Osteoblast (primary cell): ENCODE results near the gene TARP.

Source experiments
- DNase-seq: peaks from one replicate; pipeline ENCODE4 v3.0.0; 2011; ENCODE audit warnings: low spot score, mixed read lengths; ENCODE audit not compliant: insufficient read length; ENCODE audit errors: missing footprints
- H2AFZ ChIP-seq: 2 replicates; pipeline ENCODE4 v1.6.0; 2011; ENCODE audit warnings: mild to moderate bottlenecking, low read length
- H3K27ac ChIP-seq: 2 replicates; pipeline ENCODE4 v1.5.1; 2011; ENCODE audit warnings: mild to moderate bottlenecking, low read depth, low read length, moderate library complexity
- H3K27me3 ChIP-seq: 2 replicates; pipeline ENCODE4 v1.6.0; 2012; ENCODE audit warnings: mild to moderate bottlenecking, control low read depth, inconsistent platforms, low read length, moderate library complexity; ENCODE audit not compliant: insufficient read depth
- H3K36me3 ChIP-seq: 2 replicates; pipeline ENCODE4 v1.5.1; 2011; ENCODE audit warnings: mild to moderate bottlenecking, low read length, control low read depth, moderate library complexity; ENCODE audit not compliant: insufficient read depth
- H3K4me1 ChIP-seq: 2 replicates; pipeline ENCODE4 v1.5.1; 2011; ENCODE audit warnings: mild to moderate bottlenecking, low read length, control low read depth, moderate library complexity; ENCODE audit not compliant: insufficient read depth
- H3K4me2 ChIP-seq: 2 replicates; pipeline ENCODE4 v1.6.0; 2011; ENCODE audit warnings: mild to moderate bottlenecking, low read length; ENCODE audit not compliant: insufficient read depth
- H3K4me3 ChIP-seq: fragments of 200-600 bp; sonication (generic); 3 replicates; pipeline ENCODE4 v1.5.1; 2012; ENCODE audit warnings: mild to moderate bottlenecking, low read length, inconsistent platforms; ENCODE audit not compliant: insufficient read depth
- H3K79me2 ChIP-seq: 2 replicates; pipeline ENCODE4 v1.6.0; 2012; ENCODE audit warnings: mild to moderate bottlenecking, low read length, control low read depth, inconsistent platforms; ENCODE audit not compliant: insufficient read depth
- H3K9me3 ChIP-seq: 2 replicates; pipeline ENCODE4 v1.5.1; 2011; ENCODE audit warnings: low read depth, low read length, control low read depth
- H4K20me1 ChIP-seq: 2 replicates; pipeline ENCODE4 v1.6.0; 2012; ENCODE audit warnings: mild to moderate bottlenecking, low read length, control low read depth; ENCODE audit not compliant: insufficient read depth
- TF ChIP-seq, protein P1 (sequence below): IDR thresholded peaks from 2 replicates; pipeline ENCODE4 v1.5.1; 2011; ENCODE audit warnings: mild to moderate bottlenecking, low read depth, low read length, moderate library complexity; ENCODE audit errors: extremely low read depth

Gene TARP

GRCh38 chr7:38232502-38233366, 40.7 kb downstream of the TARP start:
- Histone ChIP-seq H3K9me3 (no peaks in the 10 kb centered on the region), H4K20me1 (peaks cover 4% of the 10 kb centered on the region), H3K4me3 (no peak overlapping the region), H3K79me2 (no peaks in the 10 kb centered on the region), H2AFZ (peak overlapping the region; percentile 36), H3K4me1 (no peaks in the 10 kb centered on the region), H3K36me3 (peaks cover 20% of the 10 kb centered on the region), H3K27me3 (no peaks in the 10 kb centered on the region), H3K4me2 (peak overlapping the region; percentile 46), H3K27ac (no peak overlapping the region)
- TF ChIP-seq, protein P1, sequence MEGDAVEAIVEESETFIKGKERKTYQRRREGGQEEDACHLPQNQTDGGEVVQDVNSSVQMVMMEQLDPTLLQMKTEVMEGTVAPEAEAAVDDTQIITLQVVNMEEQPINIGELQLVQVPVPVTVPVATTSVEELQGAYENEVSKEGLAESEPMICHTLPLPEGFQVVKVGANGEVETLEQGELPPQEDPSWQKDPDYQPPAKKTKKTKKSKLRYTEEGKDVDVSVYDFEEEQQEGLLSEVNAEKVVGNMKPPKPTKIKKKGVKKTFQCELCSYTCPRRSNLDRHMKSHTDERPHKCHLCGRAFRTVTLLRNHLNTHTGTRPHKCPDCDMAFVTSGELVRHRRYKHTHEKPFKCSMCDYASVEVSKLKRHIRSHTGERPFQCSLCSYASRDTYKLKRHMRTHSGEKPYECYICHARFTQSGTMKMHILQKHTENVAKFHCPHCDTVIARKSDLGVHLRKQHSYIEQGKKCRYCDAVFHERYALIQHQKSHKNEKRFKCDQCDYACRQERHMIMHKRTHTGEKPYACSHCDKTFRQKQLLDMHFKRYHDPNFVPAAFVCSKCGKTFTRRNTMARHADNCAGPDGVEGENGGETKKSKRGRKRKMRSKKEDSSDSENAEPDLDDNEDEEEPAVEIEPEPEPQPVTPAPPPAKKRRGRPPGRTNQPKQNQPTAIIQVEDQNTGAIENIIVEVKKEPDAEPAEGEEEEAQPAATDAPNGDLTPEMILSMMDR, result no peak
- no peak for DNase-seq

- Histone ChIP-seq H4K20me1 (peaks cover 4% of the 10 kb centered on the region), H3K4me1 (no peaks in the 10 kb centered on the region), H3K27ac (no peak overlapping the region), H3K4me3 (no peak overlapping the region), H3K9me3 (no peaks in the 10 kb centered on the region), H3K36me3 (peaks cover 26% of the 10 kb centered on the region), H2AFZ (no peak overlapping the region), H3K4me2 (no peak overlapping the region), H3K79me2 (no peaks in the 10 kb centered on the region), H3K27me3 (no peaks in the 10 kb centered on the region)
- TF ChIP-seq, protein P1, result no peak
- DNase-seq, result no peak
Observed at GRCh38 chr7:38229884-38230642, 43.4 kb downstream of the TARP start.

DNA sequence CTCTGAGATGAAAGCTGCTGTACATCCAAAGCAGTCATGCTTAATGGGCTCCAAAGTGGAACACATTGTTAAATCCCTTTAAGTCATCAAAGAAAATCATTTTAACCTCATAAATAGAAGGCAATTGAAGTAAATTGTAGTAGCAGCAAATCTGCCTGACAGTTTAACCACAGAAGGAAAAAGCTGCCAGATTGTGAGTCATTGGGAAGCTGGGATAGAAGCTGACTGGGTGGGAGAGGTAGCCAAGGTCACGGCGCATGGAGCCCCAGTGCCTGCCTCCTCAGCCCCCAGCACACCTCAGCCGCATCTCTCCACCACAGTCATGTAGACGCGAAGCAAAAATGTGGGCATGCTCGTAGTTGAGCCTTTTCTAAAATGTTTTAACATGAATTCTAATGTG, 44.0 kb downstream of the TARP start:
- Histone ChIP-seq H3K9me3 (no peaks in the 10 kb centered on the region), H3K4me3 (no peak overlapping the region), H3K4me2 (no peak overlapping the region), H2AFZ (no peak overlapping the region), H3K79me2 (no peaks in the 10 kb centered on the region), H3K27me3 (no peaks in the 10 kb centered on the region), H3K27ac (no peak overlapping the region), H3K36me3 (peaks cover 31% of the 10 kb centered on the region), H4K20me1 (peaks cover 4% of the 10 kb centered on the region), H3K4me1 (no peaks in the 10 kb centered on the region)
- no peak for DNase-seq
- TF ChIP-seq, protein P1, result no peak

DNA sequence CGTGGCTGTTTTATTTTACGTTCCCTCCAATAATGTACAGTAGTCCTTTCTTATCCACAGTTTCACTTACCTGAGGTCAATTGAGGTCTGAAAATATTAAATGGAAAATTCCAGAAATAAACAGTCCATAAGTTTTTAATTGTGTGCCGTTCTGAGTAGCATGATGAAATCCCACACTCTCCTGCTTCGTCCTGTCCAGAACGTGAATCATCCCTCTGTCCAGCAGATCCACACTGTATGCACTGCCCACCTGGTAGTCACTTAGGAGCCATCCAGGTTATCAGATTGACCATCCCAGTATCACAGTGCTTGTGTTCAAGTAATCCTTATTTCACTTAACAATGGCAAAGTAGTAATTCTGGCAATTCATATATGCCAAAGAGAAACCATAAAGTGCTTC, 49.0 kb downstream of the TARP start:
- Histone ChIP-seq H3K4me2 (no peak overlapping the region), H3K4me3 (no peak overlapping the region), H3K36me3 (peaks cover 52% of the 10 kb centered on the region), H3K27ac (no peak overlapping the region), H3K4me1 (no peaks in the 10 kb centered on the region), H3K9me3 (no peaks in the 10 kb centered on the region), H4K20me1 (peaks cover 4% of the 10 kb centered on the region), H3K27me3 (no peaks in the 10 kb centered on the region), H3K79me2 (no peaks in the 10 kb centered on the region), H2AFZ (no peak overlapping the region)
- TF ChIP-seq, protein P1, result no peak
- DNase-seq, result no peak
